ENCODE results near the gene CEND1. TPM values are rescaled to one million over a fixed set of nuclear protein-coding genes. Genes with fewer than 3 reads are reported as not detected.
A peak's percentile ranks its signal among the peaks of the same experiment; 100 is the strongest.

The CEND1 gene
- total and polyA plus RNA-seq, 2 of the 13 experiments (the other 11 are each of a cell fraction or from before 2014, with no cell fraction given): not detected

- no peak for TF ChIP-seq ZNF317 (CRISPR knock-in tag; IDR thresholded peaks at IDR 0.05)
- no peak for TF ChIP-seq ZZZ3 (CRISPR knock-in tag; IDR thresholded peaks at IDR 0.05; ENCODE audit: borderline replicate concordance)
- peak; percentile 67; the same call in 1 of the 2 replicates for TF ChIP-seq ZNF839 (CRISPR knock-in tag; IDR thresholded peaks at IDR 0.05; ENCODE audit: borderline replicate concordance)
- no peak for TF ChIP-seq PHF21A (CRISPR knock-in tag; IDR thresholded peaks at IDR 0.05)
- no peak for TF ChIP-seq IRF1 (CRISPR knock-in tag; IDR thresholded peaks at IDR 0.05; ENCODE audit: low read depth)
- no peak; the same call in 1 of the 2 replicates for TF ChIP-seq ZSCAN12 (CRISPR knock-in tag; IDR thresholded peaks at IDR 0.05)
- TF ChIP-seq SMARCC2 (IDR thresholded peaks at IDR 0.05): no peak
- TF ChIP-seq ZNF546 (CRISPR knock-in tag; conservative IDR thresholded peaks at IDR 0.05): 0 out of 2 replicates have a peak, but pooled peaks have one; percentile 21
- TF ChIP-seq HCFC1 (IDR thresholded peaks at IDR 0.05; ENCODE audit: low read depth, low read length): no peak
- TF ChIP-seq ZNF567 (CRISPR knock-in tag; IDR thresholded peaks at IDR 0.05; ENCODE audit: borderline replicate concordance): 0 out of 2 replicates have a peak, but pooled peaks have one; percentile 27
- peak; percentile 61 for TF ChIP-seq FOXC1 (CRISPR knock-in tag; IDR thresholded peaks at IDR 0.05; ENCODE audit: borderline replicate concordance)
- TF ChIP-seq ZNF383 (CRISPR knock-in tag; IDR thresholded peaks at IDR 0.05; ENCODE audit: borderline replicate concordance): 0 out of 2 replicates have a peak, but pooled peaks have one; percentile 12
- no peak for TF ChIP-seq ZNF329 (CRISPR knock-in tag; IDR thresholded peaks at IDR 0.05; ENCODE audit: low read depth)
- TF ChIP-seq NRL (CRISPR knock-in tag; IDR thresholded peaks at IDR 0.05; ENCODE audit: borderline replicate concordance): no peak; the same call in 1 of the 2 replicates
- TF ChIP-seq KLF15 (CRISPR knock-in tag; IDR thresholded peaks at IDR 0.05; ENCODE audit: borderline replicate concordance): no peak
- TF ChIP-seq TEAD2 (CRISPR knock-in tag; IDR thresholded peaks at IDR 0.05): no peak
- no peak for TF ChIP-seq ZNF605 (CRISPR knock-in tag; IDR thresholded peaks at IDR 0.05)
- 0 out of 2 replicates have a peak, but pooled peaks have one; percentile 16 for TF ChIP-seq AFF4 (CRISPR knock-in tag; IDR thresholded peaks at IDR 0.05)
- no peak for TF ChIP-seq NR1H2 (CRISPR knock-in tag; IDR thresholded peaks at IDR 0.05; ENCODE audit: borderline replicate concordance, low read depth)
- no peak for TF ChIP-seq DBP (CRISPR knock-in tag; IDR thresholded peaks at IDR 0.05; ENCODE audit: not compliant biosample characterization)
- no peak; the same call in 1 of the 2 replicates for TF ChIP-seq HOXA9 (CRISPR knock-in tag; IDR thresholded peaks at IDR 0.05; ENCODE audit: borderline replicate concordance)
- TF ChIP-seq ZNF225 (CRISPR knock-in tag; IDR thresholded peaks at IDR 0.05): no peak
- TF ChIP-seq ZNF614 (CRISPR knock-in tag; IDR thresholded peaks at IDR 0.05; ENCODE audit: borderline replicate concordance): no peak; the same call in 1 of the 2 replicates
- no peak for TF ChIP-seq ONECUT2 (CRISPR knock-in tag; IDR thresholded peaks at IDR 0.05)
Observed at GRCh38 chr11:777288-778255, 12.3 kb downstream of the CEND1 start, which contains the start of gene GATD1 (continued).

Data from HepG2 (cell line).